ENCODE measurements around the gene ASAP2.

- TF ChIP-seq EZH2 (IDR thresholded peaks at IDR 0.05; ENCODE audit: borderline replicate concordance, low read length): no peak
- no peak for TF ChIP-seq CTCF (conservative IDR thresholded peaks at IDR 0.05 in 1 of 2, IDR thresholded peaks at IDR 0.05 in 1 of 2; ENCODE audit: extremely low read depth in 1 of 2, insufficient read depth in 1 of 2, low read depth in 1 of 2, low read length in 2 of 2)
Observed at GRCh38 chr2:9230051-9230802, 23.6 kb downstream of the ASAP2 start.
